ENCODE measurements around the gene MECR.
"Not testable (repeated sequence)": the region's sequence is repeated elsewhere in the genome, so short reads cannot be mapped to it uniquely, and the experiment has no call there.

The MECR gene

GRCh38 chr1:29237129-29237821 lies 6.5 kb upstream of the MECR start:
- Histone ChIP-seq H4K20me1 (ENCODE audit: insufficient read depth, low read length) (no peaks in the 10 kb centered on the region), H3K36me3 (replicated peaks; ENCODE audit: insufficient read depth, low read length) (no peaks in the 10 kb centered on the region), H3K9me3 (replicated peaks; ENCODE audit: insufficient read depth, low read length) (no peaks in the 10 kb centered on the region), H3K9me2 (replicated peaks; ENCODE audit: insufficient read depth, low read length) (no peaks in the 10 kb centered on the region), H3F3A (ENCODE audit: insufficient read depth, low read length) (no peaks in the 10 kb centered on the region), H3K9ac (ENCODE audit: low read length) (no peak overlapping the region), H3K27me3 (replicated peaks; ENCODE audit: insufficient read depth, low read length) (peaks cover 80% of the 10 kb centered on the region), H2AFZ (ENCODE audit: low read length) (peak overlapping the region; percentile 54; the same call in 1 of the 2 replicates), H3K79me2 (ENCODE audit: low read length) (no peaks in the 10 kb centered on the region), H3K27ac (ENCODE audit: low read length) (no peak overlapping the region), H3K4me3 (ENCODE audit: low read length) (peak overlapping the region; percentile 52), H3K4me1 (ENCODE audit: low read length) (peaks cover 8% of the 10 kb centered on the region), H3K4me2 (ENCODE audit: low read depth, low read length) (peak overlapping the region; percentile 94)
- no peak for DNase-seq
- TF ChIP-seq EZH2 (optimal IDR thresholded peaks at IDR 0.05; ENCODE audit: low read depth, low read length) (peak; percentile 95), EZH2phosphoT487 (IDR thresholded peaks at IDR 0.05; ENCODE audit: low read length) (peak; percentile 70; the same call in 1 of the 2 replicates)
- TF ChIP-seq, protein P1, sequence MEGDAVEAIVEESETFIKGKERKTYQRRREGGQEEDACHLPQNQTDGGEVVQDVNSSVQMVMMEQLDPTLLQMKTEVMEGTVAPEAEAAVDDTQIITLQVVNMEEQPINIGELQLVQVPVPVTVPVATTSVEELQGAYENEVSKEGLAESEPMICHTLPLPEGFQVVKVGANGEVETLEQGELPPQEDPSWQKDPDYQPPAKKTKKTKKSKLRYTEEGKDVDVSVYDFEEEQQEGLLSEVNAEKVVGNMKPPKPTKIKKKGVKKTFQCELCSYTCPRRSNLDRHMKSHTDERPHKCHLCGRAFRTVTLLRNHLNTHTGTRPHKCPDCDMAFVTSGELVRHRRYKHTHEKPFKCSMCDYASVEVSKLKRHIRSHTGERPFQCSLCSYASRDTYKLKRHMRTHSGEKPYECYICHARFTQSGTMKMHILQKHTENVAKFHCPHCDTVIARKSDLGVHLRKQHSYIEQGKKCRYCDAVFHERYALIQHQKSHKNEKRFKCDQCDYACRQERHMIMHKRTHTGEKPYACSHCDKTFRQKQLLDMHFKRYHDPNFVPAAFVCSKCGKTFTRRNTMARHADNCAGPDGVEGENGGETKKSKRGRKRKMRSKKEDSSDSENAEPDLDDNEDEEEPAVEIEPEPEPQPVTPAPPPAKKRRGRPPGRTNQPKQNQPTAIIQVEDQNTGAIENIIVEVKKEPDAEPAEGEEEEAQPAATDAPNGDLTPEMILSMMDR (IDR thresholded peaks at IDR 0.05; ENCODE audit: low read length) = no peak

DNA sequence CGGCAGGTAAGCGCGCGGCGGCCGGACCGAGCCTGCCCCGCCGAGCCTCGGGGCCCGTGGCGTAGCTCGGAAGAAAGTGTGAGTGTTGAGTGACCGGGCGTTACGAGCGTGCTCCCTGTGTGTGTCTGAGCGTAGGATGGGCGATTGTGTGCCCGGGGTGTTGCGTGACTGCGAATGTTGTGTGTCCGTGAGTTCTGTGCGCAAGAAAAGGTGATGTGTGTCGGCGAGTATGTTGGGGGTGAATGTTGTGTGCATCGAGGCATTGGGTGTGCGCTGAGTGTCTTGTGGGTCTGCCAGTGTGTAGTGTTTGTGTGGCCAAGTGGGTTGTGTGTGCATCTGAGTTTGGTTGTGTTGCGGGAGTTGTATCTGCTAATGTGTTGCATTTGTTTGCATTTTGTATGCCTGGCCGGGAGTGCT lies 6.0 kb upstream of the MECR start:
- TF ChIP-seq EZH2 (optimal IDR thresholded peaks at IDR 0.05; ENCODE audit: low read depth, low read length) (no peak), EZH2phosphoT487 (IDR thresholded peaks at IDR 0.05; ENCODE audit: low read length) (0 out of 2 replicates have a peak, but pooled peaks have one; percentile 83)
- TF ChIP-seq, protein P1 (IDR thresholded peaks at IDR 0.05; ENCODE audit: low read length) = no peak
- no peak overlapping the region for H3K9ac ChIP-seq (ENCODE audit: low read length)
- no peaks in the 10 kb centered on the region for H4K20me1 ChIP-seq (ENCODE audit: insufficient read depth, low read length)
- no peaks in the 10 kb centered on the region for H3K9me2 ChIP-seq (replicated peaks; ENCODE audit: insufficient read depth, low read length)
- no peaks in the 10 kb centered on the region for H3K79me2 ChIP-seq (ENCODE audit: low read length)
- H3K9me3 ChIP-seq (replicated peaks; ENCODE audit: insufficient read depth, low read length) = no peaks in the 10 kb centered on the region
- H3K4me1 ChIP-seq (ENCODE audit: low read length) = peaks cover 8% of the 10 kb centered on the region
- H3K36me3 ChIP-seq (replicated peaks; ENCODE audit: insufficient read depth, low read length) = no peaks in the 10 kb centered on the region
- no peak overlapping the region for H3K27ac ChIP-seq (ENCODE audit: low read length)
- H2AFZ ChIP-seq (ENCODE audit: low read length) = peak overlapping the region; percentile 54
- no peak for DNase-seq
- H3K4me3 ChIP-seq (ENCODE audit: low read length) = peak overlapping the region; percentile 52
- H3F3A ChIP-seq (ENCODE audit: insufficient read depth, low read length) = no peaks in the 10 kb centered on the region
- H3K4me2 ChIP-seq (ENCODE audit: low read depth, low read length) = peak overlapping the region; percentile 94
- peaks cover 83% of the 10 kb centered on the region for H3K27me3 ChIP-seq (replicated peaks; ENCODE audit: insufficient read depth, low read length)

GRCh38 chr1:29235955-29236711 lies 5.4 kb upstream of the MECR start, which contains the start of gene PTPRU:
TSS of gene PTPRU (plus strand) at chr1:29236522. CDS start at chr1:29236645, 123 bp downstream.
- Histone ChIP-seq H3K4me2 (ENCODE audit: low read depth, low read length) (peak within 1 kb of the TSS; percentile 94), H3K79me2 (ENCODE audit: low read length) (no peaks in the 10 kb centered on the region), H3F3A (ENCODE audit: insufficient read depth, low read length) (0 out of 2 replicates have a peak, but pooled peaks cover 2% of the 10 kb centered on the region), H3K9me2 (replicated peaks; ENCODE audit: insufficient read depth, low read length) (no peaks in the 10 kb centered on the region), H2AFZ (ENCODE audit: low read length) (peak within 1 kb of the TSS; percentile 67), H3K9ac (ENCODE audit: low read length) (no peak within 1 kb of the TSS), H3K27ac (ENCODE audit: low read length) (no peak within 1 kb of the TSS), H3K36me3 (replicated peaks; ENCODE audit: insufficient read depth, low read length) (no peaks in the 10 kb centered on the region), H3K9me3 (replicated peaks; ENCODE audit: insufficient read depth, low read length) (no peaks in the 10 kb centered on the region), H4K20me1 (ENCODE audit: insufficient read depth, low read length) (no peaks in the 10 kb centered on the region), H3K4me1 (ENCODE audit: low read length) (peaks cover 11% of the 10 kb centered on the region), H3K4me3 (ENCODE audit: low read length) (peak within 1 kb of the TSS; percentile 52), H3K27me3 (replicated peaks; ENCODE audit: insufficient read depth, low read length) (peaks cover 85% of the 10 kb centered on the region)
- TF ChIP-seq EZH2phosphoT487 (IDR thresholded peaks at IDR 0.05; ENCODE audit: low read length) = no peak
- TF ChIP-seq, protein P1 (IDR thresholded peaks at IDR 0.05; ENCODE audit: low read length) = peak; percentile 47
- DNase-seq = peak; percentile 73

GRCh38 chr1:29234881-29235280 lies 4.1 kb upstream of the MECR start:
- H3F3A ChIP-seq (ENCODE audit: insufficient read depth, low read length); H3K9ac ChIP-seq (ENCODE audit: low read length); H4K20me1 ChIP-seq (ENCODE audit: insufficient read depth, low read length); H3K9me3 ChIP-seq (replicated peaks; ENCODE audit: insufficient read depth, low read length); H3K4me3 ChIP-seq (ENCODE audit: low read length); H3K9me2 ChIP-seq (replicated peaks; ENCODE audit: insufficient read depth, low read length); H3K36me3 ChIP-seq (replicated peaks; ENCODE audit: insufficient read depth, low read length); H2AFZ ChIP-seq (ENCODE audit: low read length); DNase-seq; H3K4me2 ChIP-seq (ENCODE audit: low read depth, low read length); H3K27ac ChIP-seq (ENCODE audit: low read length); H3K79me2 ChIP-seq (ENCODE audit: low read length): not testable (repeated sequence)
- peaks cover 15% of the 10 kb centered on the region for H3K4me1 ChIP-seq (ENCODE audit: low read length)
- H3K27me3 ChIP-seq (replicated peaks; ENCODE audit: insufficient read depth, low read length) = peaks cover 78% of the 10 kb centered on the region
